HepG2 (cell line): Measurements from ENCODE around the gene ODAM. TPM values are rescaled to one million over a fixed set of nuclear protein-coding genes. Genes with fewer than 3 reads are reported as not detected.
A peak's percentile ranks its signal among the peaks of the same experiment; 100 is the strongest.

ENCODE experiments used
- ARHGAP35 ChIP-seq: sonication (generic); formaldehyde crosslinking; IDR thresholded peaks from 2 replicates; pipeline ENCODE4 v1.9.0; 2022; ENCODE audit warnings: mild to moderate bottlenecking, inconsistent platforms, moderate library complexity, missing genetic modification reagents, borderline replicate concordance
- CAMTA2 ChIP-seq: sonication (generic); formaldehyde crosslinking; IDR thresholded peaks from 2 replicates; pipeline ENCODE4 v1.4.0; 2020; ENCODE audit warnings: mild to moderate bottlenecking, missing genetic modification reagents, borderline replicate concordance
- EED ChIP-seq: sonication (generic); formaldehyde crosslinking; IDR thresholded peaks from 2 replicates; pipeline ENCODE4 v1.5.0; 2020; ENCODE audit warnings: mild to moderate bottlenecking, missing genetic modification reagents
- GTF3A ChIP-seq: sonication (generic); formaldehyde crosslinking; conservative IDR thresholded peaks from 2 replicates; pipeline ENCODE4 v1.4.0; 2020; ENCODE audit warnings: mild to moderate bottlenecking, missing genetic modification reagents
- HNF4A ChIP-seq: sonication (generic); formaldehyde crosslinking; IDR thresholded peaks from 2 replicates; pipeline ENCODE4 v1.4.0; 2020; ENCODE audit warnings: missing genetic modification reagents
- NCOA5 ChIP-seq: sonication (generic); formaldehyde crosslinking; IDR thresholded peaks from 2 replicates; pipeline ENCODE4 v1.4.0; 2020; ENCODE audit warnings: missing genetic modification reagents
- NR2C2 ChIP-seq: sonication (generic); formaldehyde crosslinking; IDR thresholded peaks from 2 replicates; pipeline ENCODE4 v1.4.0; 2020; ENCODE audit warnings: missing genetic modification reagents, mild to moderate bottlenecking, moderate library complexity, borderline replicate concordance
- RARA ChIP-seq: IDR thresholded peaks from 2 replicates; pipeline ENCODE4 v1.6.1; 2016; ENCODE audit warnings: missing genetic modification reagents, missing compliant biosample characterization
- SRSF4 ChIP-seq: fragments of 200-400 bp; formaldehyde crosslinking; IDR thresholded peaks from one replicate; pipeline ENCODE4 v1.6.1; 2018; ENCODE audit warnings: mild to moderate bottlenecking, low read depth, low read length, moderate library complexity; ENCODE audit not compliant: poor library complexity, severe bottlenecking
- TP53 ChIP-seq: sonication (generic); formaldehyde crosslinking; conservative IDR thresholded peaks from 2 replicates; pipeline ENCODE4 v1.4.0; 2020; ENCODE audit warnings: missing genetic modification reagents
- ZBTB38 ChIP-seq: sonication (generic); formaldehyde crosslinking; IDR thresholded peaks from 2 replicates; pipeline ENCODE4 v1.5.1; 2020; ENCODE audit warnings: mild to moderate bottlenecking, missing genetic modification reagents
- ZC3H4 ChIP-seq: sonication (generic); formaldehyde crosslinking; IDR thresholded peaks from 2 replicates; pipeline ENCODE4 v1.4.0; 2020; ENCODE audit warnings: missing genetic modification reagents, borderline replicate concordance
- ZNF224 ChIP-seq: sonication (generic); formaldehyde crosslinking; IDR thresholded peaks from 2 replicates; pipeline ENCODE4 v1.5.0; 2020; ENCODE audit warnings: mild to moderate bottlenecking, missing genetic modification reagents
- ZSCAN25 ChIP-seq: sonication (generic); formaldehyde crosslinking; IDR thresholded peaks from 2 replicates; pipeline ENCODE4 v1.8.0; 2022; ENCODE audit warnings: mild to moderate bottlenecking, missing genetic modification reagents
- polyA plus RNA-seq, 8 experiments: library from polyadenylated mRNA; depleted of rRNA in 3 of 8; stranded (reverse) in 7 of 8; unstranded in 1 of 8; fragments of >200 nt; fragmentation: Illumina TruSeq in 4 of 8; extraction: Trizol in 4 of 8; gene quantifications; 2 replicates each; pipeline versions ENCODE4 v1.2.1 to v1.2.3, GENCODE V29; 2011 to 2016; ENCODE audit warnings: low read depth in 4 of 8, missing spikeins in 1 of 8, mixed read lengths in 1 of 8; ENCODE audit not compliant: insufficient read depth in 1 of 8
- total RNA-seq, 5 experiments: library from RNA; depleted of rRNA; stranded (reverse); fragments of >200 nt; fragmentation: Illumina TruSeq; extraction: Trizol; gene quantifications; 2 replicates each; pipeline ENCODE4 v1.2.3, GENCODE V29; 2016; ENCODE audit warnings: low read depth in 1 of 5
- TF ChIP-seq, protein P1 (sequence below): sonication (generic); formaldehyde crosslinking; IDR thresholded peaks from 2 replicates; pipeline ENCODE4 v1.8.1; 2023; ENCODE audit warnings: mild to moderate bottlenecking, moderate library complexity, missing genetic modification reagents
- TF ChIP-seq, protein P2 (sequence below): sonication (generic); formaldehyde crosslinking; IDR thresholded peaks from 2 replicates; pipeline ENCODE4 v1.4.0; 2020; ENCODE audit warnings: missing genetic modification reagents
- TF ChIP-seq, protein P3 (sequence below): sonication (generic); formaldehyde crosslinking; IDR thresholded peaks from 2 replicates; pipeline ENCODE4 v1.5.1; 2020; ENCODE audit warnings: mild to moderate bottlenecking, missing genetic modification reagents, borderline replicate concordance
- TF ChIP-seq, protein P4 (sequence below): sonication (generic); formaldehyde crosslinking; IDR thresholded peaks from 2 replicates; pipeline ENCODE4 v1.5.0; 2020; ENCODE audit warnings: missing genetic modification reagents, mild to moderate bottlenecking, borderline replicate concordance

The ODAM gene
- total and polyA plus RNA-seq, 2 of the 13 experiments (the other 11 are each of a cell fraction or from before 2014, with no cell fraction given): 94.6 to 115 TPM

DNA sequence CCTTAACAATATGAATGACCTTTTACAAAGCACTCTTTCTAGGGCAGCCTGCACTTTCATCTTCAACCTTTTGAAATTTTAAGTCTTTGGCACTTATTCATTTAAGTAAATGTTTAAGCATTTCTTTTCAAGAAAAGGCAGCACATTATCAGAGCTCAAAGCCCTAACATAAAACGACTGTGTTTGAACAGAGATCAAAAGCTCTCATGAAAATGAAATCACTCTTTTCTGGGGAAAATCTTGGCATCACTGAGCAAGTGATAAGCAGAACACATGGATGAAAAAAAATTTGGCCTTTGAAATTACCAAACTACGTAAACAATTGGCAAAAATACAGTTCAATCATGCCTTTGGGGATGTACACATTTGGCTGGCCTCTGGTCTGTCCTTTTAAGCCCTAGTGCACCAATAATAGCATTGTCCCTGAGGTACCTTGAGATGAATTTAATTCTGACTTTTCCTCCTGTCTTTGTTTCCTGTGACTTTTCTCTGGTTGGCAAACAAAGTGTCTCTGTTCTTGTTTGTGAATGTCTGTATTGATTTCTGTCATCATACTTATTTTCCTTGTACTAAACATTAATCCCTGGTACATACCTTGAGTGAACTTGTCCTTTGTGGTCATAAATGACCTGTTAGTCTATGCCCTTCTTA is 12.9 kb upstream of the ODAM start (continued):
- TF ChIP-seq, protein P1, sequence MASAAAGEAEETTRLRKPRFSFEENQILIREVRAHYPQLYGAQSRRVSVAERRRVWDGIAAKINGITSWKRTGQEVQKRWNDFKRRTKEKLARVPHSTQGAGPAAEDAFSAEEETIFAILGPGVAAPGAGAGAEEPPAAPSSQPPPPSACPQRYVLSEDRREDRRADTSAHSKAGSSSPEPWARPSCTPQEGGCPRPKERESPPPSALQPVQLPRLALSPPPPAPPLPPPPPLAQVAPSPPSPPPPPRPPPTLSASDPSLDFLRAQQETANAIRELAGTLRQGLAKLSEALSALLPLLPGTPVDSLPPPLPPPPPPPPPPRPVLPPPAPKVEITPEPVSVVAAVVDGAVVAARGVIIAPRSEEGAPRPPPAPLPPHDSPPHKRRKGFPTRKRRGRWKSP (CRISPR knock-in tag): no peak
- TF ChIP-seq ZC3H4: no peak
- no peak for TF ChIP-seq SRSF4
- TF ChIP-seq, protein P2, sequence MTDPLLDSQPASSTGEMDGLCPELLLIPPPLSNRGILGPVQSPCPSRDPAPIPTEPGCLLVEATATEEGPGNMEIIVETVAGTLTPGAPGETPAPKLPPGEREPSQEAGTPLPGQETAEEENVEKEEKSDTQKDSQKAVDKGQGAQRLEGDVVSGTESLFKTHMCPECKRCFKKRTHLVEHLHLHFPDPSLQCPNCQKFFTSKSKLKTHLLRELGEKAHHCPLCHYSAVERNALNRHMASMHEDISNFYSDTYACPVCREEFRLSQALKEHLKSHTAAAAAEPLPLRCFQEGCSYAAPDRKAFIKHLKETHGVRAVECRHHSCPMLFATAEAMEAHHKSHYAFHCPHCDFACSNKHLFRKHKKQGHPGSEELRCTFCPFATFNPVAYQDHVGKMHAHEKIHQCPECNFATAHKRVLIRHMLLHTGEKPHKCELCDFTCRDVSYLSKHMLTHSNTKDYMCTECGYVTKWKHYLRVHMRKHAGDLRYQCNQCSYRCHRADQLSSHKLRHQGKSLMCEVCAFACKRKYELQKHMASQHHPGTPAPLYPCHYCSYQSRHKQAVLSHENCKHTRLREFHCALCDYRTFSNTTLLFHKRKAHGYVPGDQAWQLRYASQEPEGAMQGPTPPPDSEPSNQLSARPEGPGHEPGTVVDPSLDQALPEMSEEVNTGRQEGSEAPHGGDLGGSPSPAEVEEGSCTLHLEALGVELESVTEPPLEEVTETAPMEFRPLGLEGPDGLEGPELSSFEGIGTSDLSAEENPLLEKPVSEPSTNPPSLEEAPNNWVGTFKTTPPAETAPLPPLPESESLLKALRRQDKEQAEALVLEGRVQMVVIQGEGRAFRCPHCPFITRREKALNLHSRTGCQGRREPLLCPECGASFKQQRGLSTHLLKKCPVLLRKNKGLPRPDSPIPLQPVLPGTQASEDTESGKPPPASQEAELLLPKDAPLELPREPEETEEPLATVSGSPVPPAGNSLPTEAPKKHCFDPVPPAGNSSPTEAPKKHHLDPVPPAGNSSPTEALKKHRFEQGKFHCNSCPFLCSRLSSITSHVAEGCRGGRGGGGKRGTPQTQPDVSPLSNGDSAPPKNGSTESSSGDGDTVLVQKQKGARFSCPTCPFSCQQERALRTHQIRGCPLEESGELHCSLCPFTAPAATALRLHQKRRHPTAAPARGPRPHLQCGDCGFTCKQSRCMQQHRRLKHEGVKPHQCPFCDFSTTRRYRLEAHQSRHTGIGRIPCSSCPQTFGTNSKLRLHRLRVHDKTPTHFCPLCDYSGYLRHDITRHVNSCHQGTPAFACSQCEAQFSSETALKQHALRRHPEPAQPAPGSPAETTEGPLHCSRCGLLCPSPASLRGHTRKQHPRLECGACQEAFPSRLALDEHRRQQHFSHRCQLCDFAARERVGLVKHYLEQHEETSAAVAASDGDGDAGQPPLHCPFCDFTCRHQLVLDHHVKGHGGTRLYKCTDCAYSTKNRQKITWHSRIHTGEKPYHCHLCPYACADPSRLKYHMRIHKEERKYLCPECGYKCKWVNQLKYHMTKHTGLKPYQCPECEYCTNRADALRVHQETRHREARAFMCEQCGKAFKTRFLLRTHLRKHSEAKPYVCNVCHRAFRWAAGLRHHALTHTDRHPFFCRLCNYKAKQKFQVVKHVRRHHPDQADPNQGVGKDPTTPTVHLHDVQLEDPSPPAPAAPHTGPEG: no peak
- TF ChIP-seq HNF4A (CRISPR knock-in tag): peak; percentile 77
- TF ChIP-seq ZBTB38 (CRISPR knock-in tag): no peak
- no peak for TF ChIP-seq GTF3A (CRISPR knock-in tag)
- TF ChIP-seq NCOA5 (CRISPR knock-in tag): no peak
- no peak for TF ChIP-seq ARHGAP35 (CRISPR knock-in tag)
- no peak for TF ChIP-seq ZSCAN25 (CRISPR knock-in tag)
- TF ChIP-seq EED (CRISPR knock-in tag): no peak
- peak; percentile 64; the same call in 1 of the 2 replicates for TF ChIP-seq NR2C2 (CRISPR knock-in tag)
- TF ChIP-seq, protein P3, sequence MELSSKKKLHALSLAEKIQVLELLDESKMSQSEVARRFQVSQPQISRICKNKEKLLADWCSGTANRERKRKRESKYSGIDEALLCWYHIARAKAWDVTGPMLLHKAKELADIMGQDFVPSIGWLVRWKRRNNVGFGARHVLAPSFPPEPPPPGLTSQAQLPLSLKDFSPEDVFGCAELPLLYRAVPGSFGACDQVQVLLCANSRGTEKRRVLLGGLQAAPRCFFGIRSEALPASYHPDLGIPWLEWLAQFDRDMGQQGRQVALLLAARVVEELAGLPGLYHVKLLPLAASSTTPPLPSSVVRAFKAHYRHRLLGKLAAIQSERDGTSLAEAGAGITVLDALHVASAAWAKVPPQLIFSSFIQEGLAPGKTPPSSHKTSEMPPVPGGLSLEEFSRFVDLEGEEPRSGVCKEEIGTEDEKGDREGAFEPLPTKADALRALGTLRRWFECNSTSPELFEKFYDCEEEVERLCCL (CRISPR knock-in tag): no peak
- TF ChIP-seq RARA (CRISPR knock-in tag): peak; percentile 95
- no peak for TF ChIP-seq CAMTA2 (CRISPR knock-in tag)
- TF ChIP-seq ZNF224 (CRISPR knock-in tag): no peak
- TF ChIP-seq TP53 (CRISPR knock-in tag): peak; percentile 65; the same call in 1 of the 2 replicates
- TF ChIP-seq, protein P4, sequence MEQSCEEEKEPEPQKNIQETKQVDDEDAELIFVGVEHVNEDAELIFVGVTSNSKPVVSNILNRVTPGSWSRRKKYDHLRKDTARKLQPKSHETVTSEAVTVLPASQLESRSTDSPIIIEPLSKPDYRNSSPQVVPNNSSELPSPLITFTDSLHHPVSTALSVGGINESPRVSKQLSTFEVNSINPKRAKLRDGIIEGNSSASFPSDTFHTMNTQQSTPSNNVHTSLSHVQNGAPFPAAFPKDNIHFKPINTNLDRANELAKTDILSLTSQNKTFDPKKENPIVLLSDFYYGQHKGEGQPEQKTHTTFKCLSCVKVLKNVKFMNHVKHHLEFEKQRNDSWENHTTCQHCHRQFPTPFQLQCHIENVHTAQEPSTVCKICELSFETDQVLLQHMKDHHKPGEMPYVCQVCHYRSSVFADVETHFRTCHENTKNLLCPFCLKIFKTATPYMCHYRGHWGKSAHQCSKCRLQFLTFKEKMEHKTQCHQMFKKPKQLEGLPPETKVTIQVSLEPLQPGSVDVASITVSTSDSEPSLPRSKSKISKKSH (CRISPR knock-in tag): no peak
